BLaER1 (cell line): ENCODE measurements around the gene DNAJB11.

ENCODE experiments used
- H3K27ac ChIP-seq: shearing (Covaris generic); formaldehyde crosslinking; 2 replicates; pipeline ENCODE4 v1.8.1; 2022
- H3K27me3 ChIP-seq: shearing (Covaris generic); formaldehyde crosslinking; 2 replicates; pipeline ENCODE4 v1.8.1; 2022
- H3K36me3 ChIP-seq: shearing (Covaris generic); formaldehyde crosslinking; 2 replicates; pipeline ENCODE4 v1.8.1; 2022
- H3K4me1 ChIP-seq: shearing (Covaris generic); formaldehyde crosslinking; 2 replicates; pipeline ENCODE4 v1.8.1; 2022
- H3K4me2 ChIP-seq: shearing (Covaris generic); formaldehyde crosslinking; 2 replicates; pipeline ENCODE4 v1.8.1; 2022
- H3K4me3 ChIP-seq: shearing (Covaris generic); formaldehyde crosslinking; 2 replicates; pipeline ENCODE4 v1.8.1; 2022
- H3K9ac ChIP-seq: shearing (Covaris generic); formaldehyde crosslinking; 2 replicates; pipeline ENCODE4 v1.8.1; 2022
- H3K9me3 ChIP-seq: shearing (Covaris generic); formaldehyde crosslinking; 2 replicates; pipeline ENCODE4 v1.8.1; 2022
- H4K20me1 ChIP-seq: shearing (Covaris generic); formaldehyde crosslinking; 2 replicates; pipeline ENCODE4 v1.8.1; 2022
- Cebpa-rat ChIP-seq: shearing (Covaris generic); IDR thresholded peaks from 2 replicates; pipeline ENCODE4 v1.8.1; 2022

DNAJB11 gene

DNA sequence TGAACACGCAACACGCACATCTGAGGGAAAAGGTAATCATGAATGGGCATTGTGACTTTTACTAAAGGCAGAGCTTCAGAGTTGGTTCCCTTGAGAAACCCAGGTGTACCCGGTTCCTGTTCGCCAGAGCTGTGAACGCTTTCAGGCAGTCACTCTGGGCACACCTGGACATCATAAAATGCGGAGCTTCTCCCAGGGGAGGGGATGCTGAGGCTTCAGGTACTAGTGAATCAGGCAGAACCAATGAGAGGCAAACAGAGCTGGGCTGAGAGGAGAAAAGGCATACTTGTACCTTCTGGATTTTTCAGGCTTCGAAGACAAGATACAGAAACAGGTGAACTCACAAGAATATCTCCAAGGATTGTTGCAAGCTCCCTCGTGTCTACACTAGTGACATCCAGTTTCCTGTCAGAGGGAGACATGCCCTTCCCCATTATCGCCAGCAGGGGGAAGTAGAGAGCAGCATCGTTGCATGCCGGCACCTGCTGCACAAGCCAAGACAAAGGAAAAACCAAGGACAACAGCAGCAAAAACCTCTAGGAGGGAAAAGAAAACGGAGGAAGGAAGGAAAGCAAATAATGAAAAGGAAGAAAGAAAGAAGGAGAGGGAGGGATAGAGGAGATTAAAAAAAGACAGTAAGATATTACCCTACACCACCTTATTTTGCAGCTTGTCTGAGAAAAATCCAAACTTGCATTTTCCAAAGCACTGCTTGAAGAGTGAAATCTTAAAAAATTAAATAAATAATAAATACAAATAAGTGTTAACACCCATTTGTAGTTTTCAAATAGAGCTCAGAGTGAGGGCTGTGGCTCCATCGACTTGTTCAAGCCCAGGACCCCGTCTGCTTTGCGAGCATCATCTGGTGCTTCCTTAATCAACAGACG lies 44.3 kb downstream of the DNAJB11 start:
- no peak for TF ChIP-seq Cebpa-rat
- Histone ChIP-seq H3K9me3 (no peaks in the 10 kb centered on the region), H3K36me3 (no peaks in the 10 kb centered on the region), H3K9ac (no peak overlapping the region), H3K4me2 (peak overlapping the region; percentile 59), H4K20me1 (no peaks in the 10 kb centered on the region), H3K4me3 (no peak overlapping the region), H3K4me1 (peaks cover 20% of the 10 kb centered on the region), H3K27ac (no peak overlapping the region), H3K27me3 (no peaks in the 10 kb centered on the region)

- TF ChIP-seq Cebpa-rat, result no peak
- no peaks in the 10 kb centered on the region for H4K20me1 ChIP-seq
- H3K9me3 ChIP-seq, result no peaks in the 10 kb centered on the region
- H3K36me3 ChIP-seq, result no peaks in the 10 kb centered on the region
- H3K4me3 ChIP-seq, result no peak overlapping the region
- H3K27ac ChIP-seq, result no peak overlapping the region
- H3K4me2 ChIP-seq, result no peak overlapping the region
- no peaks in the 10 kb centered on the region for H3K27me3 ChIP-seq
- H3K4me1 ChIP-seq, result peaks cover 20% of the 10 kb centered on the region
- no peak overlapping the region for H3K9ac ChIP-seq
Measured at GRCh38 chr3:186616299-186616617, 45.7 kb downstream of the DNAJB11 start.

- Histone ChIP-seq H4K20me1 (no peaks in the 10 kb centered on the region), H3K4me1 (peaks cover 20% of the 10 kb centered on the region), H3K27ac (no peak overlapping the region), H3K4me2 (peak overlapping the region; percentile 16), H3K27me3 (no peaks in the 10 kb centered on the region), H3K9ac (no peak overlapping the region), H3K9me3 (no peaks in the 10 kb centered on the region), H3K36me3 (no peaks in the 10 kb centered on the region), H3K4me3 (no peak overlapping the region)
- no peak for TF ChIP-seq Cebpa-rat
Measured at GRCh38 chr3:186617036-186617946, 46.8 kb downstream of the DNAJB11 start.

DNA sequence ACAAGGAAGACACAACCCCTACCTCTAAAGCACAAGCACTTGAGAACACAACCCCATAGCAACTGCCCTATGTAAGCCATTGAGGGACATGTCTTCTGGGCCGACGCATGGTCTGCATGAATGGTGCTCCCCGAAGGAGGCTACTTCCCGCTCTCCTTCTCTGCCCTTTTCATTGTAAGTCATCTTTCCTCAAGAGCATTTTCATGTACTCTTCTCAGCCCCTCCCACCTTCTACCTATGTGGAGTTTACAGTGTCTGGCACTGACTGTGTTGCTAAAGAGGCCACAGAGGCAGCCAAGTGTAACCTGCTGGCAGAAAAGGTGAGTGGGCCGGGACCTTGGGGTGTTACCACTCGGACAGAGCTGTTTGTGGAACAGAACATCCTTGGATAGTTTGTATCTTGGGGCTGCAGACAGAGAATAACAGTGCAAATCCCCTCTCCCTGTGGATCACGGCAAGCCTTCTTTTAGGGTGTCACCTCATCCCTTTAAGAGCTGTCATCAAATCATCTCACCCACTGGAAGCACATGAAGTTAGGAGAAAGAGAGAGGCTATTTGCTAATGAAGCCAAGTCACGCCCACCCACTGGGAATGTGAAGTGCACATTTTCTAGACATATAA lies 47.9 kb downstream of the DNAJB11 start:
- no peak overlapping the region for H3K9ac ChIP-seq
- no peak overlapping the region for H3K4me2 ChIP-seq
- no peaks in the 10 kb centered on the region for H4K20me1 ChIP-seq
- H3K9me3 ChIP-seq, result no peaks in the 10 kb centered on the region
- H3K27me3 ChIP-seq, result no peaks in the 10 kb centered on the region
- TF ChIP-seq Cebpa-rat, result no peak
- no peak overlapping the region for H3K27ac ChIP-seq
- H3K4me1 ChIP-seq, result peaks cover 20% of the 10 kb centered on the region
- H3K4me3 ChIP-seq, result no peak overlapping the region
- no peaks in the 10 kb centered on the region for H3K36me3 ChIP-seq

GRCh38 chr3:186619787-186620212 lies 49.3 kb downstream of the DNAJB11 start:
- Histone ChIP-seq H3K9ac (no peak overlapping the region), H3K36me3 (no peaks in the 10 kb centered on the region), H3K4me2 (no peak overlapping the region), H3K27ac (no peak overlapping the region), H4K20me1 (no peaks in the 10 kb centered on the region), H3K27me3 (no peaks in the 10 kb centered on the region), H3K4me3 (no peak overlapping the region), H3K4me1 (peaks cover 9% of the 10 kb centered on the region), H3K9me3 (no peaks in the 10 kb centered on the region)
- TF ChIP-seq Cebpa-rat, result no peak

DNA sequence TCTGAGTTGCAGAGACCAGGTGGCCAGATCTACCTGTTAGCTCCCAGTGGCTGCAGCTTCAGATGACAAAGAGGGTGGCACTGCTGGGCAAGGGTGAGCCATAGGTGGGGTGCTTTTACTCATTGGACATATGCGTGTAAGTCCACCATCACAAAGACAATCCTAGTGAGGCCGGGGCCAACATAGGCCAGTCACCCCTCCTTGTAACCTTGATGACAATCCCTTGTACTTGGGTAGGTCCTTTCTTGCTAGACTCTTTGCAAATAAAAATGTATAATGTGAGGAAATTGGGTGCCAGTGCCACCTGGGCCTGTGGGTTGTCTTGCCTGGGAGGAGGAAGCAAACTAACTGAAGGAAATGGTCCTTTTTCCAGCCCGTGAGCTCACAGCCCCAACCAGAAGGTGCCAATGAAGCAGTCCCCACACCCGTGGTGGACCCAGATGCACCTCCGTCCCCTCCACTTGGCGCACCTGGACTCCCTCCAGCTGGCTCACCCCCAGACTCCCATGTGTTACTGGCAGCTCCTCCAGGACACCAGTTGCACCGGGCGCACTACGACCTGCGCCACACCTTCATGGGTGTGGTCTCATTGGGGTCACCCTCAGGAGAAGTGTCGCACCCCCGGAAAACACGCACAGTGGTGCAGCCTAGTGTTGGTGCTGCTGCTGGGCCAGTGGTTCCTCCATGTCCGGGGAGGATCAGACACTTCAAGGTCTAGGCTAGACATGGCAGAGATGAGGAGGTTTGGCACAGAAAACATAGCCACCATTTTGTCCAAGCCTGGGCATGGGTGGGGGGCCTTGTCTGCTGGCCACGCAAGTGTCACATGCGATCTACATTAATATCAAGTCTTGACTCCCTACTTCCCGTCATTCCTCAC lies 49.9 kb downstream of the DNAJB11 start:
- Histone ChIP-seq H3K4me3 (no peak overlapping the region), H3K27ac (no peak overlapping the region), H3K9ac (no peak overlapping the region), H3K36me3 (no peaks in the 10 kb centered on the region), H3K4me1 (peaks cover 8% of the 10 kb centered on the region), H4K20me1 (no peaks in the 10 kb centered on the region), H3K27me3 (no peaks in the 10 kb centered on the region), H3K4me2 (no peak overlapping the region), H3K9me3 (no peaks in the 10 kb centered on the region)
- TF ChIP-seq Cebpa-rat, result no peak

- TF ChIP-seq Cebpa-rat, result no peak
- Histone ChIP-seq H3K4me1 (peaks cover 2% of the 10 kb centered on the region), H4K20me1 (no peaks in the 10 kb centered on the region), H3K4me2 (no peak overlapping the region), H3K4me3 (no peak overlapping the region), H3K36me3 (no peaks in the 10 kb centered on the region), H3K9me3 (no peaks in the 10 kb centered on the region), H3K9ac (no peak overlapping the region), H3K27me3 (no peaks in the 10 kb centered on the region), H3K27ac (no peak overlapping the region)
Measured at GRCh38 chr3:186621894-186622650, 51.6 kb downstream of the DNAJB11 start.

- no peaks in the 10 kb centered on the region for H3K27me3 ChIP-seq
Measured at GRCh38 chr3:186622651-186623310, 52.3 kb downstream of the DNAJB11 start.

More at GRCh38 chr3:186622651-186623310, 52.3 kb downstream of the DNAJB11 start:
- H3K9ac ChIP-seq, result no peak overlapping the region
- no peaks in the 10 kb centered on the region for H3K9me3 ChIP-seq
- H4K20me1 ChIP-seq, result no peaks in the 10 kb centered on the region
- H3K4me3 ChIP-seq, result no peak overlapping the region
- no peak overlapping the region for H3K27ac ChIP-seq
- no peak overlapping the region for H3K4me2 ChIP-seq
- no peaks in the 10 kb centered on the region for H3K4me1 ChIP-seq
- no peaks in the 10 kb centered on the region for H3K36me3 ChIP-seq
- TF ChIP-seq Cebpa-rat, result no peak
